Measurements from ENCODE around the gene ATP5F1A.

- TF ChIP-seq CTCF (IDR thresholded peaks at IDR 0.05) (no peak), POLR2AphosphoS5 (IDR thresholded peaks at IDR 0.05) (no peak)
Observed at GRCh38 chr18:46098616-46098933, 479 bp upstream of the ATP5F1A start.

Measured in breast epithelium (tissue), 3 donors.